Measurements from ENCODE around the gene TLE7. TPM values are rescaled to one million over a fixed set of nuclear protein-coding genes. Genes with fewer than 3 reads are reported as not detected.

Gene TLE7
- total RNA-seq, 4 donors from 2014 or later: not detected

- Histone ChIP-seq H3K27me3 (peaks cover 0 to 73% (median 9%) of the 10 kb centered on the region in 4 donors), H3K4me1 (peaks cover 0 to 4% (median 0%) of the 10 kb centered on the region in 4 donors), H3K27ac (replicated peaks in 1 of 4) (no peak overlapping the region), H3K9me3 (peaks cover 0 to 8% (median 2%) of the 10 kb centered on the region in 4 donors), H3K36me3 (no peaks in the 10 kb centered on the region), H3K4me3 (peak overlapping the region in 1 of 4 donors; percentile 18)
- intact Hi-C loops (cut with DNase I): no loop called here
- no peak for DNase-seq (ENCODE audit: extremely low spot score)
- WGBS: 8% methylated on average over 18 of the region's 18 CpGs
- TF ChIP-seq POLR2A (IDR thresholded peaks at IDR 0.05; ENCODE audit: low read depth): no peak
- no peak for TF ChIP-seq POLR2AphosphoS5 (IDR thresholded peaks at IDR 0.05)
- TF ChIP-seq EP300 (IDR thresholded peaks at IDR 0.05): no peak
- TF ChIP-seq, protein P1, sequence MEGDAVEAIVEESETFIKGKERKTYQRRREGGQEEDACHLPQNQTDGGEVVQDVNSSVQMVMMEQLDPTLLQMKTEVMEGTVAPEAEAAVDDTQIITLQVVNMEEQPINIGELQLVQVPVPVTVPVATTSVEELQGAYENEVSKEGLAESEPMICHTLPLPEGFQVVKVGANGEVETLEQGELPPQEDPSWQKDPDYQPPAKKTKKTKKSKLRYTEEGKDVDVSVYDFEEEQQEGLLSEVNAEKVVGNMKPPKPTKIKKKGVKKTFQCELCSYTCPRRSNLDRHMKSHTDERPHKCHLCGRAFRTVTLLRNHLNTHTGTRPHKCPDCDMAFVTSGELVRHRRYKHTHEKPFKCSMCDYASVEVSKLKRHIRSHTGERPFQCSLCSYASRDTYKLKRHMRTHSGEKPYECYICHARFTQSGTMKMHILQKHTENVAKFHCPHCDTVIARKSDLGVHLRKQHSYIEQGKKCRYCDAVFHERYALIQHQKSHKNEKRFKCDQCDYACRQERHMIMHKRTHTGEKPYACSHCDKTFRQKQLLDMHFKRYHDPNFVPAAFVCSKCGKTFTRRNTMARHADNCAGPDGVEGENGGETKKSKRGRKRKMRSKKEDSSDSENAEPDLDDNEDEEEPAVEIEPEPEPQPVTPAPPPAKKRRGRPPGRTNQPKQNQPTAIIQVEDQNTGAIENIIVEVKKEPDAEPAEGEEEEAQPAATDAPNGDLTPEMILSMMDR (IDR thresholded peaks at IDR 0.05): no peak
Measured at GRCh38 chr16:71425746-71426068, 16.1 kb downstream of the TLE7 start.

DNA sequence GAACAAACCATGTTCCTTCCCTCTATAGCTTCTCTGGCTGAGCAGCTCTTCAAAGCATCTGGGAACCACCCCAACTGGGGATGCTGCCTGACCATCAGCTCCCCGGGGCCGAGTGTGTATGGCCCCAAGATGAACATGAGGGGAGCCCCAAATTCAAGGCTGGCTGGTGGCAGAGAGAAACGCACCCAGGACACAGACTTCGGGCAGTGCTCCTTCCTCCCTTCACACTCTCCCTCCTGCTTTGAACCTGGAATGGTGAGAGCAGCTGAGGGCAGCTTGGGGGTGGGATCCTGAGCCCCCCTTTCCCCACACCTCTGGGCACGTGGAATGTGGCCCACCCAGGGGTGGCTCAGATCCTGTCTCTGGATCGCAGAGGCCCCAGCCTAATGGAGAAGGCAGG is 17.2 kb downstream of the TLE7 start:
- Histone ChIP-seq H3K27me3 (peaks cover 0 to 64% (median 9%) of the 10 kb centered on the region in 4 donors), H3K36me3 (no peaks in the 10 kb centered on the region), H3K4me3 (no peak overlapping the region), H3K9me3 (peaks cover 0 to 8% (median 2%) of the 10 kb centered on the region in 4 donors), H3K4me1 (peaks cover 0 to 4% (median 0%) of the 10 kb centered on the region in 4 donors), H3K27ac (replicated peaks in 1 of 4) (no peak overlapping the region)
- whole genome bisulfite sequencing: 78% methylated on average over 4 of the region's 6 CpGs
- intact Hi-C loops (cut with DNase I): no loop called here
- TF ChIP-seq POLR2A (IDR thresholded peaks at IDR 0.05; ENCODE audit: low read depth) (no peak), POLR2AphosphoS5 (IDR thresholded peaks at IDR 0.05) (no peak), EP300 (IDR thresholded peaks at IDR 0.05) (no peak)
- TF ChIP-seq, protein P1 (IDR thresholded peaks at IDR 0.05): no peak
- DNase-seq (ENCODE audit: extremely low spot score): no peak

- no peak for DNase-seq (ENCODE audit: extremely low spot score)
- Histone ChIP-seq H3K4me1 (peaks cover 0 to 4% (median 0%) of the 10 kb centered on the region in 4 donors), H3K27me3 (peaks cover 0 to 59% (median 9%) of the 10 kb centered on the region in 4 donors), H3K9me3 (peaks cover 0 to 6% (median 2%) of the 10 kb centered on the region in 4 donors), H3K4me3 (no peak overlapping the region), H3K27ac (replicated peaks in 1 of 4) (no peak overlapping the region), H3K36me3 (no peaks in the 10 kb centered on the region)
- TF ChIP-seq POLR2AphosphoS5 (IDR thresholded peaks at IDR 0.05) (no peak), POLR2A (IDR thresholded peaks at IDR 0.05; ENCODE audit: low read depth) (no peak), EP300 (IDR thresholded peaks at IDR 0.05) (no peak)
- TF ChIP-seq, protein P1 (IDR thresholded peaks at IDR 0.05): no peak
- WGBS: 76% methylated on average over 7 of the region's 7 CpGs
- intact Hi-C loops (cut with DNase I): no loop called here
Measured at GRCh38 chr16:71423865-71424264, 18.0 kb downstream of the TLE7 start.

- DNase-seq (ENCODE audit: extremely low spot score): no peak
- Histone ChIP-seq H3K27ac (replicated peaks in 1 of 4) (no peak overlapping the region), H3K27me3 (peaks cover 0 to 59% (median 9%) of the 10 kb centered on the region in 4 donors), H3K9me3 (peaks cover 0 to 3% (median 0%) of the 10 kb centered on the region in 4 donors), H3K36me3 (no peaks in the 10 kb centered on the region), H3K4me1 (peaks cover 0 to 4% (median 0%) of the 10 kb centered on the region in 4 donors), H3K4me3 (no peak overlapping the region)
- intact Hi-C loops (cut with DNase I): no loop called here
- TF ChIP-seq POLR2A (IDR thresholded peaks at IDR 0.05; ENCODE audit: low read depth): no peak
- TF ChIP-seq, protein P1 (IDR thresholded peaks at IDR 0.05): no peak
- WGBS: 59% methylated on average over 2 of the region's 2 CpGs
Measured at GRCh38 chr16:71423016-71423415, 18.8 kb downstream of the TLE7 start.

DNA sequence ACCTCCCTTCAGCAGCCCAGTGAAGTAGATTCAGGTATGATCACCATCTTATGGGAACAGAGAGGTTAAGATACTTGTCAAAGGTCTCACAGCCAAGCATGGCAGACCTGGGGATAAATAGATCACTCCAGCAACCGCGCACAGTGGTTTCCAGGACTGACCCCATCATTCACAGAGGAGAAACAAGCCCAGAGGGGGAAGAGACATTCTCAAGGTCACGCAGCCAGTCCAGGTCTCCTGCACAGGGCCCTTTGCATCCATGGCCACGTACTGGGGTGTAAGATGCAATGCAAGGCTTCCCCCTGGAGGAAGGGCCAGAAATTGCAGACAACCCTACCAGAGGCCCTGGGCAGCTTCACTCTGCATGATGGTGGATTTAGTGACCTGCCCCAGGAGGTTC is 19.9 kb downstream of the TLE7 start:
- TF ChIP-seq EP300 (IDR thresholded peaks at IDR 0.05) (no peak), POLR2A (IDR thresholded peaks at IDR 0.05; ENCODE audit: low read depth) (no peak), POLR2AphosphoS5 (IDR thresholded peaks at IDR 0.05) (no peak)
- TF ChIP-seq, protein P1 (IDR thresholded peaks at IDR 0.05): peak in 1 of 3 experiments; percentile 18
- DNase-seq (ENCODE audit: extremely low spot score): no peak

More for the DNA sequence above, 19.9 kb downstream of the TLE7 start:
- no peak overlapping the region for H3K4me3 ChIP-seq
- H3K4me1 ChIP-seq: peaks cover 0 to 4% (median 0%) of the 10 kb centered on the region in 4 donors
- H3K27ac ChIP-seq (replicated peaks in 1 of 4): no peak overlapping the region
- 62% methylated on average over 4 of the region's 4 CpGs for WGBS
- intact Hi-C loops (cut with DNase I): no loop called here
- H3K9me3 ChIP-seq: no peaks in the 10 kb centered on the region
- H3K27me3 ChIP-seq: peaks cover 0 to 52% (median 9%) of the 10 kb centered on the region in 4 donors
- H3K36me3 ChIP-seq: no peaks in the 10 kb centered on the region

Measured in esophagus muscularis mucosa (tissue), 4 donors.